GM18498 (cell line): ENCODE results near the gene PSMB9.

Source experiments
- ATAC-seq: cut with Tn5 transposase; IDR thresholded peaks from one replicate; pipeline ENCODE4 v1.9.1; 2021; ENCODE audit warnings: mild to moderate bottlenecking, moderate library complexity; ENCODE audit not compliant: unreplicated experiment

Gene PSMB9

GRCh38 chr6:32838114-32838958 lies 15.7 kb upstream of the PSMB9 start, which contains the start of gene TAP2:
TSS of gene TAP2 (minus strand) at chr6:32838739. CDS start at chr6:32838233, 506 bp downstream.
- ATAC-seq = peak; percentile 80

GRCh38 chr6:32839356-32839755 lies 14.6 kb upstream of the PSMB9 start:
- ATAC-seq = no peak

GRCh38 chr6:32840604-32841246 lies 13.3 kb upstream of the PSMB9 start:
- ATAC-seq = no peak

- ATAC-seq = no peak
Observed at GRCh38 chr6:32842021-32842650, 11.9 kb upstream of the PSMB9 start.

GRCh38 chr6:32842690-32843089 lies 11.3 kb upstream of the PSMB9 start:
- ATAC-seq = no peak

- ATAC-seq = no peak
Observed at GRCh38 chr6:32843331-32843978, 10.5 kb upstream of the PSMB9 start.

- peak; percentile 73 for ATAC-seq
Observed at GRCh38 chr6:32843979-32844838, 9.8 kb upstream of the PSMB9 start, which contains the start of gene PSMB8. TSS of gene PSMB8 (minus strand) at chr6:32844047. CDS start at chr6:32843996, 51 bp downstream.

- ATAC-seq = no peak
Observed at GRCh38 chr6:32844839-32845383, 9.1 kb upstream of the PSMB9 start.

- no peak for ATAC-seq
Observed at GRCh38 chr6:32845384-32845884, 8.6 kb upstream of the PSMB9 start.

GRCh38 chr6:32847004-32847403 lies 7.0 kb upstream of the PSMB9 start:
- no peak for ATAC-seq

- ATAC-seq = no peak
Observed at GRCh38 chr6:32847795-32848194, 6.2 kb upstream of the PSMB9 start.

- ATAC-seq = no peak
Observed at GRCh38 chr6:32849126-32849525, 4.9 kb upstream of the PSMB9 start.

- no peak for ATAC-seq
Observed at GRCh38 chr6:32851025-32851424, 3.0 kb upstream of the PSMB9 start.

- ATAC-seq = no peak
Observed at GRCh38 chr6:32852018-32852843, 1.8 kb upstream of the PSMB9 start.

GRCh38 chr6:32852844-32853540 lies 1.0 kb upstream of the PSMB9 start:
- ATAC-seq = peak; percentile 16

GRCh38 chr6:32854376-32855178 lies 585 bp downstream of the PSMB9 start:
- ATAC-seq = peak; percentile 18

- ATAC-seq = no peak
Observed at GRCh38 chr6:32855467-32856174, 1.6 kb downstream of the PSMB9 start.
